Gastrocnemius medialis (tissue), 4 donors: ENCODE measurements around the gene KRT4.

Source experiments
- CTCF ChIP-seq, 5 experiments: fragments of 450-650 bp in 3 of 5; fragments of 200-600 bp in 2 of 5; sonication (generic) in 2 of 5; IDR thresholded peaks in 4 of 5; conservative IDR thresholded peaks in 1 of 5; 1 replicate in 4 of 5; 2 replicates in 1 of 5; pipeline ENCODE4 v1.5.1; 2016 to 2019; ENCODE audit warnings: antibody characterized with exemption in 5 of 5, mild to moderate bottlenecking in 3 of 5, moderate library complexity in 3 of 5
- POLR2A ChIP-seq, 2 donors: fragments of 450-650 bp; IDR thresholded peaks; one replicate each; pipeline ENCODE4 v1.6.1; 2017; ENCODE audit warnings: antibody characterized with exemption in 2 of 2, mild to moderate bottlenecking in 2 of 2, moderate library complexity in 2 of 2

GRCh38 chr12:52851787-52852186 lies 37.9 kb upstream of the KRT4 start:
- TF ChIP-seq CTCF (IDR thresholded peaks at IDR 0.05 in 4 of 5, conservative IDR thresholded peaks at IDR 0.05 in 1 of 5) = no peak
- no peak for TF ChIP-seq POLR2A (IDR thresholded peaks at IDR 0.05)
